Right cardiac atrium (tissue), 5 donors: ENCODE measurements around the gene KCNK4. TPM values are rescaled to one million over a fixed set of nuclear protein-coding genes. Genes with fewer than 3 reads are reported as not detected.

Experiments
- ATAC-seq, 2 donors: fragments of 200-7000 bp; cut with Tn5 transposase; one replicate each; pipeline versions ENCODE4 v1.8.0 to v1.9.1; 2020; ENCODE audit warnings: moderate library complexity in 2 of 2, mild to moderate bottlenecking in 1 of 2
- DNase-seq, 3 donors: peaks; one replicate each; pipeline ENCODE4 v3.0.0-alpha.2; 2020
- H3K27ac ChIP-seq: one replicate; pipeline ENCODE4 v1.5.1; 2013; ENCODE audit warnings: mild to moderate bottlenecking, low read length, control low read depth, moderate library complexity
- H3K27me3 ChIP-seq: one replicate; pipeline ENCODE4 v1.6.1; 2013; ENCODE audit not compliant: control insufficient read depth, insufficient read depth
- H3K4me1 ChIP-seq: one replicate; pipeline ENCODE4 v1.6.1; 2013; ENCODE audit warnings: low read length; ENCODE audit not compliant: control insufficient read depth, insufficient read depth
- H3K4me3 ChIP-seq: one replicate; pipeline ENCODE4 v1.5.1; 2013; ENCODE audit warnings: low read length, control low read depth
- H3K9me3 ChIP-seq: one replicate; pipeline ENCODE4 v1.6.1; 2013; ENCODE audit warnings: low read length; ENCODE audit not compliant: control insufficient read depth
- WGBS: extraction: QIAGEN DNeasy Blood & Tissue Kit; methylation state at CpG from one replicate; pipeline ENCODE4 v1.1.7; 2013; 5-methylcytosine and 5-hydroxymethylcytosine counted together
- intact Hi-C, 4 donors: fragments of 100-400 bp; cut with DNase I; formaldehyde crosslinking; loops; one replicate each; pipeline versions ENCODE4 v1.11.0 to v1.14.0; 2022 to 2023
- polyA plus RNA-seq: library from polyadenylated mRNA; stranded (reverse); fragments of 200-250 nt; gene quantifications from one replicate; pipeline ENCODE4 v1.2.3, GENCODE V29; 2013
- total RNA-seq, 4 donors: library from RNA; stranded (reverse); fragmentation: NEBNext Ultra II Directional; extraction: Animal tissue kit (Norgen Biotek cat#: 25700); gene quantifications; one replicate each; pipeline ENCODE4 v1.2.1, GENCODE V29; 2021
- donor health status: healthy with polysubstance abuse.
- donor health status: DM: no; HTN: yes; CAD: no.
- donor health status: DM: no; HTN: no; CAD: no.
- donor health status: DM: no; HTN: yes; CAD: no; lungs with severe emphysema.
- donor health status: DM: yes; HTN: yes; CAD: no.

KCNK4 gene
- total and polyA plus RNA-seq, 5 donors = 0.05 TPM; not detected in 4

DNA sequence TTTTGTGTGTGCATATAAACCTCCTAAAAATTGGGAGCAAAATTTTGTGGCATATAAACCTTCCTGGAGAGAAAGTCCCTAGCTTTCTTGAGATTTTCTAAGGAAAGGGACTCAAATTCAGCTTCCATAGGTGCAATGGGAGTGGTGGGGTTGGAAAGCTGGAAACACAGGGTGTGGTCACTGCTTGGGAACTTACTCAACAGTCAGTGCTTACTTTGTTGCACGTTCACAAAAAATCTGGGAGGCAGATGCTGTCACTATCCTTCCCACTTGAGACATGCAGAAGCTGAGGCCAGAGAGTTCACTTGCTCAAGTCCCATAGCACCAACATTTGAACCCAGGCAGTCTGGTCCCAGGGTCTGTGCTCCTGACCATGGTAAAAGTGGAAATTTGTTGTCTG lies 5.1 kb downstream of the KCNK4 start:
- H3K4me3 ChIP-seq = no peak overlapping the region
- intact Hi-C loops = no loop called here
- no peaks in the 10 kb centered on the region for H3K27me3 ChIP-seq
- no peaks in the 10 kb centered on the region for H3K9me3 ChIP-seq
- ATAC-seq (no peak), DNase-seq (no peak)
- WGBS = 38% methylated on average over 1 of the region's 1 CpG
- no peak overlapping the region for H3K27ac ChIP-seq
- H3K4me1 ChIP-seq = peaks cover 4% of the 10 kb centered on the region

GRCh38 chr11:64296830-64297698 lies 6.0 kb downstream of the KCNK4 start:
- H3K4me1 ChIP-seq = peaks cover 2% of the 10 kb centered on the region
- DNase-seq = no peak
- no peak overlapping the region for H3K4me3 ChIP-seq
- no peak for ATAC-seq
- no peak overlapping the region for H3K27ac ChIP-seq
- no peaks in the 10 kb centered on the region for H3K27me3 ChIP-seq
- no peaks in the 10 kb centered on the region for H3K9me3 ChIP-seq
- 14% methylated on average over 34 of the region's 34 CpGs for WGBS
- intact Hi-C loops = no loop called here

- H3K9me3 ChIP-seq = no peaks in the 10 kb centered on the region
- ATAC-seq (no peak), DNase-seq (peak in 1 of 3 donors; percentile 68)
- H3K4me3 ChIP-seq = no peak overlapping the region
- no peaks in the 10 kb centered on the region for H3K27me3 ChIP-seq
- WGBS = 42% methylated on average over 18 of the region's 18 CpGs
- intact Hi-C loops = no loop called here
- H3K27ac ChIP-seq = no peak overlapping the region
- peaks cover 2% of the 10 kb centered on the region for H3K4me1 ChIP-seq
Measured at GRCh38 chr11:64297699-64298358, 6.7 kb downstream of the KCNK4 start.

DNA sequence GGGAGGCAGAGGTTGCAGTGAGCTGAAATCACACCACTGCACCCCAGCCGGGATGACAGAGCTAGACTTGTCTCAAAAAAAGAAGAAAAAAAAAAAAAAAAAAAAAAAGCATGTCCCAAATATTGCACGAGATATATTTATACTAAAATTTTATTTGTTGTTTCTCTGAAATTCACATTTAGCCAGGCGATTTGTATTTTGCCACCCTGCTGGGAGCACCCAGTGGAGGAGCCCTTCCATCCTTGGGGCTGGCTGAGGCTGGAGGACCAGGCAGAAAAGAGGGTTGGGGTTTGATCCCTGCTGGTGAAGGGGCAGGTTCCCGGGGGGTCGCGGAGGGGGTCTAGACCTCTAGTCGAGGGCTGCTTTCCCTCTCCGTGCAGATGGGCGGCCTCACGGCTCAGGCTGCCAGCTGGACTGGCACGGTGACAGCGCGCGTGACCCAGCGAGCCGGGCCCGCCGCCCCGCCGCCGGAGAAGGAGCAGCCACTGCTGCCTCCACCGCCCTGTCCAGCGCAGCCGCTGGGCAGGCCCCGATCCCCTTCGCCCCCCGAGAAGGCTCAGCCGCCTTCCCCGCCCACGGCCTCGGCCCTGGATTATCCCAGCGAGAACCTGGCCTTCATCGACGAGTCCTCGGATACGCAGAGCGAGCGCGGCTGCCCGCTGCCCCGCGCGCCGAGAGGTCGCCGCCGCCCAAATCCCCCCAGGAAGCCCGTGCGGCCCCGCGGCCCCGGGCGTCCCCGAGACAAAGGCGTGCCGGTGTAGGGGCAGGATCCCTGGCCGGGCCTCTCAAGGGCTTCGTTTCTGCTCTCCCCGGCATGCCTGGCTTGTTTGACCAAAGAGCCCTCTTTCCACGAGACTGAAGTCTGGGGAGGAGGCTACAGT lies 8.1 kb downstream of the KCNK4 start:
- Histone ChIP-seq H3K27ac (no peak overlapping the region), H3K9me3 (no peaks in the 10 kb centered on the region), H3K4me3 (peak overlapping the region; percentile 37), H3K4me1 (peaks cover 6% of the 10 kb centered on the region), H3K27me3 (no peaks in the 10 kb centered on the region)
- DNase-seq = peak; percentile 74 to 92 (median 91)
- intact Hi-C loops = no loop called here
- WGBS = 4% methylated on average over 60 of the region's 60 CpGs
- peak; percentile 54 to 61 for ATAC-seq

DNA sequence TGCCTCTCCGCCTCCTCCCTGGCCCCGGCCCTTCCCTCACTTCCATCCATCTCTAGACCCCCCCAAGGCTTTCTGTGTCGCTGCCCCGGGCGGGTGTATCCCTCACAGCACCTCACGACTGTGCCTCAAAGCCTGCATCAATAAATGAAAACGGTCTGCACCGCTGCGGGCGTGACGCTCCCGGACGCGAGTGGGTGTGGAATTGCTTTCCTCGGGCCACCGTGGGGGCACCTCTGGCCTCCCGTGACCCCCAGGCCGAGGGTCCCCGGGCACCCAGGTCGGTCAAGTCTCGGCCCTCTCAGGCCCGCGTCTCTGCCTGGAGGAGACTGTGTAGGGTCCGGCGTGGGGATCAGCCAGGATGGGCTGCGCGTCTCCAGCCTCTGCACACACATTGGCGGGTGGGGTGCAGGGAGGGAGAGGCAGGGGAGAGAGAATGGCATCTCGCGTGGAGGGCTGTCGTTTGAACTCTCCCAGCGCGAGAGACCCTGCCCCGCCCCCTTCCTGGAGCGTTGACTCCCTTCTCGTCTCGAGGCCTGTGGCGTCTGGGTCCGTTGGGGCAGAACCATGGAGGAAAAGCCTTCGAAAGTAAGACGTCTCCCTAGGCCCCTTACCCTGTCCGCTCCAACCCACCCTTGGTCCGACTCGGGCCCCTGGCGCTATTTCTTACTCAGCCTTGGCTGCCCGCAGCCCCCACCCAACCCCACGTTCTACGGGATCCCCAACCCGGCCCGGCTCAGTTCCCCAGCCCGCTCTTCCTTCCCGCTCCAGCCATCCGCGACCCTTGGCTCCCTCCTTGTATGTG lies 8.9 kb downstream of the KCNK4 start, which contains the start of gene CATSPERZ:
Gene CATSPERZ, plus strand, starts transcription at position 512 of the 802 bp plus-strand sequence. Its CDS starts 53 bp downstream, at position 565.
- DNase-seq (peak in 2 of 3 donors; percentile 66), ATAC-seq (no peak)
- Histone ChIP-seq H3K27me3 (no peaks in the 10 kb centered on the region), H3K4me1 (peaks cover 6% of the 10 kb centered on the region), H3K9me3 (no peaks in the 10 kb centered on the region), H3K27ac (no peak within 1 kb of the TSS), H3K4me3 (peak within 1 kb of the TSS; percentile 37)
- intact Hi-C loops = loop anchor here in 2 of 4 donors (2.0 to 5.0 kb wide), 4 partner anchors 63 to 113 kb away; partner anchors contain the start of genes FERMT3 (in 1 of the 2) and STIP1 (in 1 of the 2)
- WGBS = 10% methylated on average over 54 of the region's 54 CpGs

DNA sequence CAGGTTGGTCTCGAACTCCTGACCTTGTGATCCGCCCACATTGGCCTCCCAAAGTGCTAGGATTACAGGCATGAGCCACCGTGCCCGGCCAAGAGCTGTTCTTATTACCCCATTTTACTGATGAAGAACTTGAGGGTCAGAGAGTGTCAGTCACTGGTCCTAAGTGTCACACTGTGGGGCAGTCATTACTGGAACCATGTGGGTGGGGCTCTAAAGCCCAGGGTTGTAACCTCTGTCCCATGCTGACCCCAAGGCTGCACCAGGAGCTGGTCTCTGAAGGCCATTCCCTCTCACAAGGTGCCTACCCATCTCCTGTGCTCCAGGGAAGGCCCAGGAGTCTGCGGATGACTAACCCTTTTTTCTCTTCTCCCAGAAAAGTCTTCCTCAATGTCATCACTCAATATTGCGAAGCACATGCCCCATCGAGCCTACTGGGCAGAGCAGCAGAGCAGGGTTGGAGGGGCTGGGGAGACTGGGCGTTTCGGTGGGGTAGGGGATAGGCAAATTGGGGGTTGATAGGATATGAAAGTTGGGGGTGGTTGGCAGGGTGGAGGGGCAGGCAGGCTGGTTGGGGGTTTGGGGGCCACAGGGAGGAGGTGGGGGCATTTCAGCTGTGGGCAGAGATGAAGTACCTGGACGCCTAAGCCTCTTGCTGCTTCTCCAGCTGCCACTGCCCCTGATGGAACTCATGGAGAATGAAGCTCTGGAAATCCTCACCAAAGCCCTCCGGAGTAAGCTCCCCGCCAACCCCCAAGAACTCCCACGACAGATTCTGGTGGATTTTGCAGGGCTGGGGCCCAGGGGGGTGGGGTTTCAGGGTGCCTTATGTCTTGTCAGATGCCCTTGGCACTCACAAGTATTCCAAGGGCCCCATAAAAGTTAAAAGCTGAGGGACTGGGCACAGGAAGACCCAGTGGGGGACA lies 12.3 kb downstream of the KCNK4 start:
- Histone ChIP-seq H3K9me3 (no peaks in the 10 kb centered on the region), H3K27me3 (no peaks in the 10 kb centered on the region), H3K4me1 (peaks cover 10% of the 10 kb centered on the region), H3K27ac (peak overlapping the region; percentile 83), H3K4me3 (no peak overlapping the region)
- ATAC-seq = no peak
- WGBS = 84% methylated on average over 13 of the region's 13 CpGs
- intact Hi-C loops = loop anchor here in 1 of 4 donors (5.0 kb wide), 3 partner anchors 66 to 116 kb away; partner anchors contain the start of genes FERMT3 and STIP1
- peak in 2 of 3 donors; percentile 39 to 47 for DNase-seq

GRCh38 chr11:64304032-64304315 lies 12.9 kb downstream of the KCNK4 start:
- DNase-seq (no peak), ATAC-seq (no peak)
- intact Hi-C loops = loop anchor here in 1 of 4 donors (5.0 kb wide), 3 partner anchors 67 to 117 kb away; partner anchors contain the start of genes FERMT3 and STIP1
- H3K9me3 ChIP-seq = no peaks in the 10 kb centered on the region
- H3K27me3 ChIP-seq = no peaks in the 10 kb centered on the region
- WGBS = 55% methylated on average over 5 of the region's 5 CpGs
- H3K4me1 ChIP-seq = peaks cover 10% of the 10 kb centered on the region
- peak overlapping the region; percentile 83 for H3K27ac ChIP-seq
- no peak overlapping the region for H3K4me3 ChIP-seq

- peak; percentile 93 to 98 (median 97) for DNase-seq
- Histone ChIP-seq H3K27ac (peak overlapping the region; percentile 83), H3K9me3 (no peaks in the 10 kb centered on the region), H3K4me1 (peaks cover 10% of the 10 kb centered on the region), H3K4me3 (peak overlapping the region; percentile 43), H3K27me3 (no peaks in the 10 kb centered on the region)
- intact Hi-C loops = loop anchor here in 1 of 4 donors (5.0 kb wide), 3 partner anchors 67 to 117 kb away; partner anchors contain the start of genes FERMT3 and STIP1
- under 1% methylated on average over 46 of the region's 46 CpGs for WGBS
- peak; percentile 55 to 56 for ATAC-seq
Measured at GRCh38 chr11:64304316-64305072, 13.4 kb downstream of the KCNK4 start.
